NOMO-1 (cell line): ENCODE measurements around the gene OR8H2.
"Not testable (repeated sequence)": the region's sequence is repeated elsewhere in the genome, so short reads cannot be mapped to it uniquely, and the experiment has no call there.

Experiments used
- DNase-seq, 2 experiments: peaks; one replicate each; lab custom pipeline; 2025; ENCODE audit not compliant: unreplicated experiment in 2 of 2; lab: John Stamatoyannopoulos, UW

The OR8H2 gene, protein sequence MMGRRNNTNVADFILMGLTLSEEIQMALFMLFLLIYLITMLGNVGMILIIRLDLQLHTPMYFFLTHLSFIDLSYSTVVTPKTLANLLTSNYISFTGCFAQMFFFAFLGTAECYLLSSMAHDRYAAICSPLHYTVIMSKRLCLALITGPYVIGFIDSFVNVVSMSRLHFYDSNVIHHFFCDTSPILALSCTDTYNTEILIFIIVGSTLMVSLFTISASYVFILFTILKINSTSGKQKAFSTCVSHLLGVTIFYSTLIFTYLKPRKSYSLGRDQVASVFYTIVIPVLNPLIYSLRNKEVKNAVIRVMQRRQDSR

DNA sequence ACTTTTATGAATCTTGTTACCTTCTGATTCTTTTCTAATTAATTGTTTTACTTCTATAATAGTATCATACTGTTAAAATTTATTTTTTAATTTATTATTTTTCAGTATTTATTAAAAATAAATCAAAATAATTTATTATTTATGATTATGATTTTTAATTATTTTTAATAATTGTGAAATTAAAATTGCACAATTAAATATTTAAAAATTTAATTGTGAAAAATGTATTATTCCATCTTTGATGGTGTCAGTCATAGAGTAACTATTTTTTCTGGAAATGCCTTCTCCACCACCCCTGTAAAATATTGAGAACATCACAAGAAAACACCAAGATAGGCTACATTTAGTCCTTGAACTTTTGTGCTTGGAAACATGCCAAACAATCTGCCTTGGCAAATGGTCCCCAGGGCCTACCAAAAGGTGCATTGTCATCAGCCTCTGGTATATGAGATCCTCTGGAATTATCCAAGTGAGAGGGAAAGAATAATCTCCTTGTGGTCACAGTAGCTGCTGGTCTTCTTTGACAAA lies at the start of gene OR8H2:
TSS of gene OR8H2 (plus strand) at position 478 of the 528 bp plus-strand sequence. CDS start 1,356 bp downstream, outside the sequence.
- DNase-seq = no peak

DNA sequence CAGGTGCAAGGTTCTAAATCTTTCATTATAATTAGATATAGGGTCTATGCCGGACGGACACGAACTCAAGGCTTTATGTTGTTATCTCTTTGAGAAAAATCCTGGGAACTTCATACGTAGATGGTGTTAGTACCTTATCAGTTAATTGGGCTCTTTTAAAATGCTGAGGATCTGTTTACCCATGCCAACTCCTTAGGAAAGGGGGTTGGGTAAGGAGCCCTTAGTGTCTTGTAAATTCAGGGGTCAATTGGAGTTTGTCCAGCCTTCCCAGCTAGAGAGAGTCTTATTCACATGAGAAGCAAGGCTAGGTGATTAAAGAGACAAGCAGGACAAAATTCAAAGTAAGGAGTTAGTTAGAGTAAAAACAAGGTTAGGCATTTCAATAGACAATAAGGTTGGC lies 47.1 kb upstream of the OR8H2 start:
- not testable (repeated sequence) for DNase-seq

DNA sequence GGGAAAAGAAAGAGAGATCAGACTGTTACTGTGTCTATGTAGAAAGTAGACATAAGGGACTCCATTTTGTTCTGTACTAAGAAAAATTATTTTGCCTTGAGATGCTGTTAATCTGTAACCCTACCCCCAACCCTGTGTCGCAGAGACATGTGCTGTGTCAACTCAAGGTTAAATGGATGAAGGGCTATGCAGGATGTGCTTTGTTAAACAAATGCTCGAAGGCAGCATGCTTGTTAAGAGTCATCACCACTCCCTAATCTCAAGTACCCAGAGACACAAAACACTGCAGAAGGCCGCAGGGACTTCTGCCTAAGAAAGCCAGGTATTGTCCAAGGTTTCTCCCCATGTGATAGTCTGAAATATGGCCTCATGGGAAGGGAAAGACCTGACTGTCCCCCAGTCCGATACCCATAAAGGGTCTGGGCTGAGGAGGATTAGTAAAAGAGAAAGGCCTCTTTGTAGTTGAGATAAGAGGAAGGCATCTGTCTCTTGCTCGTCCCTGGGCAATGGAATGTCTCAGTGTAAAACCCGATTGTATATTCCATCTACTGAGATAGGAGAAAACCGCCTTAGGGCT lies 45.7 kb upstream of the OR8H2 start:
- not testable (repeated sequence) for DNase-seq

DNA sequence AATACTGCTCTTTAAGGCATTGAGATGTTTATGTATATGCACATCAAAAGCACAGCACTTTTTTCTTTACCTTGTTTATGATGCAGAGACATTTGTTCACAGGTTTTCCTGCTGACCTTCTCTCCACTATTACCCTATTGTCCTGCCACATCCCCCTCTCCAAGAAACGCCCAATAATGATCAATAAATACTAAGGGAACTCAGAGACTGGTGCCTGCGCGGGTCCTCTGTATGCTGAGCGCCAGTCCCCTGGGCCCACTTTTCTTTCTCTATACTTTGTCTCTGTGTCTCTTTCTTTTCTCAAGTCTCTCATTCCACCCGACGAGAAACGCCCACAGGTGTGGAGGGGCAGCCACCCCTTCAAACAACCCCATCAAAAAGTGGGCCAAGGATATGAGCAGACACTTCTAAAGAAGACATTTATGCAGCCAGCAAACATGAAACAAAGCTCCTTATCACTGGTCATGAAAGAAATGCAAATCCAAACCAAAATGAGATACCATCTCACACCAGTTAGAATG lies 45.2 kb upstream of the OR8H2 start:
- not testable (repeated sequence) for DNase-seq

DNA sequence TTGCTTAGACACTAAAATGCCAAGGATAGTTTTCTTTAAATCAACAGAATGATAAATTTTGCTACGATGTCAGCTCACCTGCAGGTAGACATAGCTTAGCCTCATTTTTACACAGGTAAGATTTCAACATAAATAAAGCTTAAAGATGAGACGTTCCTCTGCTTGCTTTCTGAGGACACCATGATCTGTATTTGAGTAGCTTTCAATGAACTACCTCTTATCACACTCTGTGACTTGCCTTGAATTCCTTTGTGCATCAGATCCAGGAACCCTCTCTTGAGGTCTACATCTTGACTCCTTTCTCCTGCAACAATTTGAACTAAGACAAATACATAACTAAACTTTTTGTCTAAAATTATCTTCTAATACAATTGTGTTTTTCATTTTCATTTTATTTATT lies 36.5 kb upstream of the OR8H2 start:
- no peak for DNase-seq

DNA sequence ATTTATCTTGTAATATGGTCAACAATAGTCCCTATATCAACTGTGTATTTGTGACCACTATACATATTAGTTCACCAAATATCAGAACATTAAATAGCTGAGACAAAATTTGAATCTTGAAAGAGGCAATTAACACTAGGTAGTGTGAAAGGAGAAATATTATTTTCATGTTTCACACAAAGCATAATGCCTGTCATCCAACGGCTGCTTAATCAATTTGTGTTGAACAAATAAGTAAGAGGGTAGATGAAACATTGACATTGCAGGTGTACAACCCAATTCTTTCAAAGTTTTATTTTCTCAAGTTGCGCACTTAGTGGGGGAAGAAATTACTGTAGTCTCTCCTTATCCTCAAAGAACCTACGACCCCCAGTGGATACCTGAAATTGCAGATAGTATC lies 13.8 kb upstream of the OR8H2 start:
- DNase-seq = no peak

DNA sequence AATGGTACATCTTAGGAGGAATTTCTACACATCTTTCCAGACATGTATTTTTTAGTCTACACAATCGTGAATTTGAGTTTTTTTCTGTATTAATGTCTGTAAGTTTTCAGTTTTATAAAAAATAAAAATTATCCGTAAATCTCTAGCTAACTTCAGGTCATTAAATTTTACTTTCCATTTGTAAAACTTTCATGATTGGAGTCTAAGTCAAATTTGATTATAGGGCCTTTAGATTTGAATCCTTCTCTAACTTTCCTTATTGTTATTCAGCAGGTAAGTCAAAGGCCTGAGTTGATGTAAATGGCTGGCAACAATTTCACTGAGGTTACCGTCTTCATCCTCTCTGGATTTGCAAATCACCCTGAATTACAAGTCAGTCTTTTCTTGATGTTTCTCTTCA lies 10.5 kb upstream of the OR8H2 start, which contains the start of gene OR8I2:
TSS of gene OR8I2 (plus strand) at position 301 of the 400 bp plus-strand sequence. CDS start at position 301, 0 bp downstream.
- DNase-seq = no peak

DNA sequence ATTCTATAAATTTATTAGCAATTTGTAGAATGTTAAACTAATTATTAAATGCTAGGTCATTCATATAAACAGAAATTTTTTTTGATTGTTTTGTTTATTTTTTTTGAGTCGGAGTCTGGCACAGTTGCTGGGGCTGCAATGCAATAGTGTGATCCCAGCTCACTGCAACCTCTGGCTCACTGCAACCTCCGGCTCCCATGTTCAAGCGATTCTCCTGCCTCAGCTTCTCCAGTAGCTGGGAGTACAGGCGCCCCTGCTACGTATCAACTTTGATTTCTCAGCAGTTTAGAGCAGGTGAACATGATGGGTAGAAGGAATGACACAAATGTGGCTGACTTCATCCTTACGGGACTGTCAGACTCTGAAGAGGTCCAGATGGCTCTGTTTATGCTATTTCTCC lies 18.6 kb downstream of the OR8H2 start, which contains the start of gene OR8H3:
TSS of gene OR8H3 (plus strand) at position 301 of the 400 bp plus-strand sequence. CDS start at position 301, 0 bp downstream.
- no peak for DNase-seq

DNA sequence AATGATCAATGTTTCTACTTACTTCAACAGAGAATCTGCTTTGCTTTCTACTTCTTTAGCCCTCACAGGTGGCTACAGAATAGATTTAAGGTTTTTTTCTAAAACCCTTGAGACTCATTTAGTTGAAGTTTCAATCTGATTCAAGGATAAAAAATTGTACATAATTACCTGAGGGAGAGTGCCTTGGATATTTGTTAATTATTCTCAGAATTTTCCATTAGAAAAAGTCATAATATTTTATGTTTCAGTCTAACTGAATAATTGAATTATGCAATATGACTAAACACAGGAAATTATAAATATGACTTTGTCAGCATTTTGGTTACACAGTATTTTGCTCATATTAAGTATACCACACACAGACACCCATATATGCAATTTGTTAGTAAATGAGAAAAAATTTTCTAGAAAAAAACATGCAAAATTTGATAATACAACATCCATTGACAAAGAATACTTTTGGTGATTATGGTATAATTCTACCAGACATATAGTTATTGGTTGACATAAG lies 36.7 kb downstream of the OR8H2 start, which contains the start of gene OR8J3:
TSS of gene OR8J3 (minus strand) at position 51 of the 511 bp plus-strand sequence. CDS start 2,483 bp downstream, outside the sequence.
- DNase-seq = no peak

DNA sequence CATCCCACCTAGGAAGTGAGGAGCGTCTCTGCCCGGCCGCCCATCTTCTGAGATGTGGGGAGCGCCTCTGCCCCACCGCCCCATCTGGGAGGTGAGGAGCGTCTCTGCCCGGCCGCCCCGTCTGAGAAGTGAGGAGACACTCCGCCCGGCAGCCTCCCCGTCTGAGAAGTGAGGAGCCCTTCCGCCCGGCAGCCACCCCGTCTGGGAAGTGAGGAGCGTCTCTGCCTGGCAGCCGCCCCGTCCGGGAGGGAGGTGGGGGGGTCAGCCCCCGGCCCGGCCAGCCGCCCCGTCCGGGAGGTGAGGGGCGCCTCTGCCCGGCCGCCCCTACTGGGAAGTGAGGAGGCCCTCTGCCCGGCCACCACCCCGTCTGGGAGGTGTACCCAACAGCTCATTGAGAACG lies 40.2 kb downstream of the OR8H2 start:
- DNase-seq = not testable (repeated sequence)

DNA sequence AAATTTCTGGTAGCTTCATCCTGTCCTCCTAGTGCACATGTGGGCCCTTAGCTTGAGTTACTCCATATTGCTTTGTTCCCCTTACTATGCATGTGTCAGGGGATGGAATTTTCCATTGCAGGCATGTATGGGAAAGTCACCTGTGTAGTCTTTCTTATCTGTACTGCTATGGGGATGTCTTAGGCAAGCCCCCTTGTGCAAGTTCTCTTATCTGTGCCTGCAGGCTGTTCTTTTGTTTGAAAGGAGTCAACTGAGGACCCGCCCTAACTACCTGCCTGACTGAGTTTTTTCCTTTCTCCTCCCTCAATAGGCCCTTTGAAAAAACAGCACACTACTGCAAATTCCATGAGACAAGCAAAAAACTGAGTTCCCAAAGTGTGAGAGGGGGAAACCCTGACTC lies 47.9 kb downstream of the OR8H2 start:
- DNase-seq = no peak

DNA sequence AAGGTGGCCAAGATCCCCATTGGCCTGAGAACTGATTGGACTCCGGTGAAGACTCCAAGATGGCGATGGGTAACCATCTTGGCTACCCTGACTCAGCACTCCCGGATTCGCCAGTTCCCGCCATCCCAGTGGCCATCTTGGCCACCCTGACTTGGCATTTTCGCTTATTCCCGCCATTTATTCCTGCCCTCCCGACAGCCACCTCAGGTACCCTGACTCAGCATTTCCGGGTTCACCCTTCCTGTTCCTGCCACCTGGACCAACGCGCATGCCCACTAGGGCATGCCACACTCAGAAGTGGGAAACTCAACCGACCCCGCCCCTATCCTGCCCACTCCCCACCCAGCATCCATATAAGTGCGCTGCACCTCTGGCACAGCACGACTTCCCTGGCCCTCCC lies 48.8 kb downstream of the OR8H2 start:
- no peak for DNase-seq
